SK-N-SH treated with all-trans-retinoic acid at 6 μM for 48 hours (cell line): ENCODE data around the gene CDC34.

ENCODE experiments used
- ESRRG ChIP-seq: fragments of 250-450 bp; sonication (Bioruptor Pico); IDR thresholded peaks from 2 replicates; pipeline ENCODE4 v1.6.1; 2021; ENCODE audit warnings: mild to moderate bottlenecking
- GLIS3 ChIP-seq: fragments of 250-450 bp; sonication (Bioruptor Pico); IDR thresholded peaks from 2 replicates; pipeline ENCODE4 v1.5.0; 2020; ENCODE audit warnings: mild to moderate bottlenecking, moderate library complexity
- ISL1 ChIP-seq: fragments of 250-450 bp; sonication (Bioruptor Pico); IDR thresholded peaks from 2 replicates; pipeline ENCODE4 v2.1.2; 2022; ENCODE audit warnings: mild to moderate bottlenecking, moderate library complexity
- OSR1 ChIP-seq: fragments of 250-450 bp; sonication (Bioruptor Pico); IDR thresholded peaks from 2 replicates; pipeline ENCODE4 v1.8.0; 2022; ENCODE audit warnings: moderate library complexity, mild to moderate bottlenecking, inconsistent platforms
- PPARA ChIP-seq: fragments of 250-450 bp; sonication (Bioruptor Pico); IDR thresholded peaks from 2 replicates; pipeline ENCODE4 v1.5.0; 2020; ENCODE audit warnings: mild to moderate bottlenecking, borderline replicate concordance
- RARB ChIP-seq: fragments of 250-450 bp; sonication (Bioruptor Pico); IDR thresholded peaks from 2 replicates; pipeline ENCODE4 v1.8.0; 2021; ENCODE audit warnings: mild to moderate bottlenecking, moderate library complexity
- TOX ChIP-seq: fragments of 250-450 bp; sonication (Bioruptor Pico); IDR thresholded peaks from 2 replicates; pipeline ENCODE4 v1.8.0; 2021; ENCODE audit warnings: mild to moderate bottlenecking, moderate library complexity, borderline replicate concordance
- ZC3H10 ChIP-seq: fragments of 250-450 bp; sonication (Bioruptor Pico); IDR thresholded peaks from 2 replicates; pipeline ENCODE4 v1.5.1; 2021; ENCODE audit warnings: mild to moderate bottlenecking, moderate library complexity
- ZNF8 ChIP-seq: fragments of 450-650 bp; formaldehyde crosslinking; IDR thresholded peaks from 2 replicates; pipeline ENCODE4 v1.5.0; 2020; ENCODE audit warnings: mild to moderate bottlenecking, moderate library complexity
- TF ChIP-seq, protein P1 (sequence below): fragments of 250-450 bp; sonication (Bioruptor Pico); IDR thresholded peaks from 2 replicates; pipeline ENCODE4 v1.8.0; 2020; ENCODE audit warnings: mild to moderate bottlenecking, moderate library complexity, borderline replicate concordance

DNA sequence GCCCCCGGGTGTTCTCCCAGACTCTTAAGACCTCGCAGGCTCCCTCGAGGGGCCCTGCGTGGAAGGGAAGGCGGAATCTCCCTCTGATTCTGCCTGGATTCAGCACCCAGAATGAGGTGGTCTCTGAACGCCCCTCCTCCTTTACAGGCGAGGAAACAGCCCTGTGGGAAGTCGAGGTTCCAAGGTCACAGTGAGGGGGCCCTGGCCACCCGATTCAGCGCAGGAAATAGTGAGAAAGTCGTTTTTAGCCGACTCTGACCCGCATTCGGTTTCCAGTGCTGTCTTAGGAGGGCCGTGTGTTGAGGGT is 41.9 kb downstream of the CDC34 start:
- TF ChIP-seq, protein P1, sequence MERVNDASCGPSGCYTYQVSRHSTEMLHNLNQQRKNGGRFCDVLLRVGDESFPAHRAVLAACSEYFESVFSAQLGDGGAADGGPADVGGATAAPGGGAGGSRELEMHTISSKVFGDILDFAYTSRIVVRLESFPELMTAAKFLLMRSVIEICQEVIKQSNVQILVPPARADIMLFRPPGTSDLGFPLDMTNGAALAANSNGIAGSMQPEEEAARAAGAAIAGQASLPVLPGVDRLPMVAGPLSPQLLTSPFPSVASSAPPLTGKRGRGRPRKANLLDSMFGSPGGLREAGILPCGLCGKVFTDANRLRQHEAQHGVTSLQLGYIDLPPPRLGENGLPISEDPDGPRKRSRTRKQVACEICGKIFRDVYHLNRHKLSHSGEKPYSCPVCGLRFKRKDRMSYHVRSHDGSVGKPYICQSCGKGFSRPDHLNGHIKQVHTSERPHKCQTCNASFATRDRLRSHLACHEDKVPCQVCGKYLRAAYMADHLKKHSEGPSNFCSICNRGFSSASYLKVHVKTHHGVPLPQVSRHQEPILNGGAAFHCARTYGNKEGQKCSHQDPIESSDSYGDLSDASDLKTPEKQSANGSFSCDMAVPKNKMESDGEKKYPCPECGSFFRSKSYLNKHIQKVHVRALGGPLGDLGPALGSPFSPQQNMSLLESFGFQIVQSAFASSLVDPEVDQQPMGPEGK (CRISPR knock-in tag), result no peak
- TF ChIP-seq TOX (no peak), ZC3H10 (CRISPR knock-in tag) (no peak), ISL1 (no peak), OSR1 (CRISPR knock-in tag) (no peak), GLIS3 (CRISPR knock-in tag) (no peak), ESRRG (no peak), ZNF8 (no peak), RARB (CRISPR knock-in tag) (no peak), PPARA (CRISPR knock-in tag) (no peak)
